Measurements from ENCODE around the gene FANCD2OS. TPM values are rescaled to one million over a fixed set of nuclear protein-coding genes. Genes with fewer than 3 reads are reported as not detected.

Gene FANCD2OS, protein sequence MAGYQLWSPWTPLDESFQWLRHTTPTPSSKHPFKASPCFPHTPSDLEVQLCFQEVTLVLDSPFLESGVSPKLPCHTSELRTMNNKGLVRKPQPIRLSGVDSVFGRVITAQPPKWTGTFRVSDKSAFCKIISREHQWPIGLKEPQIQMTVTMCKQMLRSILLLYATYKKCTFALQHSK
- not detected for polyA plus RNA-seq (2012; ENCODE audit: low read depth, missing spikeins)

- no peak for FAIRE-seq
- DNase-seq (ENCODE audit: insufficient read length, low spot score) = no peak
- no peak for TF ChIP-seq POLR2AphosphoS5 (IDR thresholded peaks at IDR 0.05; ENCODE audit: low read depth, low read length)
- TF ChIP-seq SPI1 (IDR thresholded peaks at IDR 0.05; ENCODE audit: low read depth, low read length) = no peak
- TF ChIP-seq POLR2A (IDR thresholded peaks at IDR 0.05; ENCODE audit: low read depth, low read length) = no peak
- no peak for TF ChIP-seq PAX5 (IDR thresholded peaks at IDR 0.05; ENCODE audit: insufficient read depth, low read length, severe bottlenecking)
- TF ChIP-seq TAF1 (IDR thresholded peaks at IDR 0.05; ENCODE audit: low read depth, low read length) = no peak
- no peak for TF ChIP-seq POU2F2 (IDR thresholded peaks at IDR 0.05; ENCODE audit: low read depth, low read length)
Observed at GRCh38 chr3:10108091-10108490, at the start of gene FANCD2OS. FANCD2OS (minus strand) TSS chr3:10108255; CDS start chr3:10104774, 3,481 bp downstream.

GRCh38 chr3:10157031-10157430, 49.0 kb upstream of the FANCD2OS start:
- no peak for FAIRE-seq
- DNase-seq (ENCODE audit: insufficient read length, low spot score) = no peak
- TF ChIP-seq POU2F2 (IDR thresholded peaks at IDR 0.05; ENCODE audit: low read depth, low read length) (no peak), POLR2A (IDR thresholded peaks at IDR 0.05; ENCODE audit: low read depth, low read length) (no peak), PAX5 (IDR thresholded peaks at IDR 0.05; ENCODE audit: insufficient read depth, low read length, severe bottlenecking) (no peak), POLR2AphosphoS5 (IDR thresholded peaks at IDR 0.05; ENCODE audit: low read depth, low read length) (no peak), SPI1 (IDR thresholded peaks at IDR 0.05; ENCODE audit: low read depth, low read length) (no peak), TAF1 (IDR thresholded peaks at IDR 0.05; ENCODE audit: low read depth, low read length) (no peak)

DNA sequence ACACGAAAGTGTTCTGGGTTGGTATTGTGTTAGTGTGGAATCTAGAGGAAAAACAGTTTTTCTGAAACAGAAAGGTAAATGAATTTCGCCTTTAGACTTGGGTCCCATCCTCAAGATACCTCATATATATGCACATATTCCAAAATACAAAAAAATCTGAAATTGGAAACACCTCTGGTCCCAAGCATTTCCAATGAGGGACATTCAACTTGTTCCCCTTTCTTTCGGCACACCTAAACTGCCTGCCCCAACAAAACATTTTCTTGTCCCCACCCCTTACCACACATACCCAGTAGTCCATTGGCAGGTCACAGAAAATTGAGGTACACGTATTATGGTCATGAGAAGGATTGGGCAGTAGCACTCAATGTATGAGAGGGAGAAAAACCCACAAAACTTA, 47.6 kb upstream of the FANCD2OS start:
- TF ChIP-seq POLR2AphosphoS5 (IDR thresholded peaks at IDR 0.05; ENCODE audit: low read depth, low read length) (no peak), POU2F2 (IDR thresholded peaks at IDR 0.05; ENCODE audit: low read depth, low read length) (no peak), SPI1 (IDR thresholded peaks at IDR 0.05; ENCODE audit: low read depth, low read length) (no peak), PAX5 (IDR thresholded peaks at IDR 0.05; ENCODE audit: insufficient read depth, low read length, severe bottlenecking) (no peak), TAF1 (IDR thresholded peaks at IDR 0.05; ENCODE audit: low read depth, low read length) (no peak), POLR2A (IDR thresholded peaks at IDR 0.05; ENCODE audit: low read depth, low read length) (no peak)
- no peak for DNase-seq (ENCODE audit: insufficient read length, low spot score)
- FAIRE-seq = no peak

- DNase-seq (ENCODE audit: insufficient read length, low spot score) (no peak), FAIRE-seq (no peak)
- TF ChIP-seq POLR2AphosphoS5 (IDR thresholded peaks at IDR 0.05; ENCODE audit: low read depth, low read length) (no peak), POU2F2 (IDR thresholded peaks at IDR 0.05; ENCODE audit: low read depth, low read length) (no peak), TAF1 (IDR thresholded peaks at IDR 0.05; ENCODE audit: low read depth, low read length) (no peak), SPI1 (IDR thresholded peaks at IDR 0.05; ENCODE audit: low read depth, low read length) (no peak), PAX5 (IDR thresholded peaks at IDR 0.05; ENCODE audit: insufficient read depth, low read length, severe bottlenecking) (no peak), POLR2A (IDR thresholded peaks at IDR 0.05; ENCODE audit: low read depth, low read length) (no peak)
Observed at GRCh38 chr3:10155123-10155472, 47.0 kb upstream of the FANCD2OS start.

DNA sequence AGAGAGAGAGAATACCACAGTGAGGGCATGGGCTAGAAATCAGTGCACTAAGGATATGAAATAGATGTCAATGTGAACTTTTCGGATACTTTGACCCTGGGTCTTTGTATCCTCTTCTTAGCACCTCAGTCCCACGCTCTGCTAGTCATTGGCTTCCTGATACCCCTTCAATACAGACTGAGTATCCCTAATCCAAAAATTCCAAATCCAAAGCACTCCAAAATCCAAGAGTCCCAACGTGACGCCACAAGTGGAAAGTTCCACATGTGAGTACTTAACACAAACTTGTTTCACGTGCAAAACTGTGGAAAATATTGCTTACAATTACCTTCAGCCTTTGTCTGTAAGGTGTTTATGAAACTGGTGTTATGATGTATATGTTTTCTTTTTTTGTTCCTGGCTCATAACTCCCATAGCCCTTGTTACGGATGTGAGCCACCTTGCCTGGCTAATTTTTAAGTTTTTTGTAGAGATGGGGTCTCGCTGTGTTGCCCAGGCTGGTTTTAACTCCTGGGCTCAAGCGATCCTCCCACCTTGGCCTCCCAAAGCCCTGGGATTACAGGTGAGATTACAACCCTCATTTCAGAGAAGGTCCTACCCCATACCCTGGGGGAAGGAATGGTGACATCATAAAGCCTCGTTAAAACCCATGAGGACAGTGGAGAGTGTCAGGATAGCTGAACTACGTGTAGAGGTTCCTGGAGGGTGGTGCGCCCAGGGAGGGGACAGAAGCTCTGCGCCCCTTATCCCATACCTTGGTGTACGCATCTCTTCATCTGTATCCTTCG, 46.5 kb upstream of the FANCD2OS start:
- TF ChIP-seq POLR2A (IDR thresholded peaks at IDR 0.05; ENCODE audit: low read depth, low read length) = peak; percentile 45; the same call in 1 of the 2 replicates
- peak; percentile 56; the same call in 1 of the 2 replicates for TF ChIP-seq POLR2AphosphoS5 (IDR thresholded peaks at IDR 0.05; ENCODE audit: low read depth, low read length)
- TF ChIP-seq TAF1 (IDR thresholded peaks at IDR 0.05; ENCODE audit: low read depth, low read length) = no peak
- FAIRE-seq (no peak), DNase-seq (ENCODE audit: insufficient read length, low spot score) (no peak)

- TF ChIP-seq TAF1 (IDR thresholded peaks at IDR 0.05; ENCODE audit: low read depth, low read length) (no peak), SPI1 (IDR thresholded peaks at IDR 0.05; ENCODE audit: low read depth, low read length) (no peak)
- FAIRE-seq = no peak
Observed at GRCh38 chr3:10150987-10151386, 42.9 kb upstream of the FANCD2OS start.

GRCh38 chr3:10149226-10149625, 41.2 kb upstream of the FANCD2OS start:
- TF ChIP-seq SPI1 (IDR thresholded peaks at IDR 0.05; ENCODE audit: low read depth, low read length) (0 out of 2 replicates have a peak, but pooled peaks have one; percentile 39), TAF1 (IDR thresholded peaks at IDR 0.05; ENCODE audit: low read depth, low read length) (no peak), POU2F2 (IDR thresholded peaks at IDR 0.05; ENCODE audit: low read depth, low read length) (no peak), POLR2AphosphoS5 (IDR thresholded peaks at IDR 0.05; ENCODE audit: low read depth, low read length) (no peak), POLR2A (IDR thresholded peaks at IDR 0.05; ENCODE audit: low read depth, low read length) (no peak), PAX5 (IDR thresholded peaks at IDR 0.05; ENCODE audit: insufficient read depth, low read length, severe bottlenecking) (no peak)
- no peak for FAIRE-seq
- no peak for DNase-seq (ENCODE audit: insufficient read length, low spot score)

More at GRCh38 chr3:10150987-10151386, 42.9 kb upstream of the FANCD2OS start:
- no peak for DNase-seq (ENCODE audit: insufficient read length, low spot score)

- TF ChIP-seq TAF1 (IDR thresholded peaks at IDR 0.05; ENCODE audit: low read depth, low read length) (no peak), PAX5 (IDR thresholded peaks at IDR 0.05; ENCODE audit: insufficient read depth, low read length, severe bottlenecking) (no peak), POU2F2 (IDR thresholded peaks at IDR 0.05; ENCODE audit: low read depth, low read length) (no peak), POLR2AphosphoS5 (IDR thresholded peaks at IDR 0.05; ENCODE audit: low read depth, low read length) (no peak), SPI1 (IDR thresholded peaks at IDR 0.05; ENCODE audit: low read depth, low read length) (peak; percentile 73)
- DNase-seq (ENCODE audit: insufficient read length, low spot score) (no peak), FAIRE-seq (no peak)
Observed at GRCh38 chr3:10145685-10146084, 37.6 kb upstream of the FANCD2OS start.

DNA sequence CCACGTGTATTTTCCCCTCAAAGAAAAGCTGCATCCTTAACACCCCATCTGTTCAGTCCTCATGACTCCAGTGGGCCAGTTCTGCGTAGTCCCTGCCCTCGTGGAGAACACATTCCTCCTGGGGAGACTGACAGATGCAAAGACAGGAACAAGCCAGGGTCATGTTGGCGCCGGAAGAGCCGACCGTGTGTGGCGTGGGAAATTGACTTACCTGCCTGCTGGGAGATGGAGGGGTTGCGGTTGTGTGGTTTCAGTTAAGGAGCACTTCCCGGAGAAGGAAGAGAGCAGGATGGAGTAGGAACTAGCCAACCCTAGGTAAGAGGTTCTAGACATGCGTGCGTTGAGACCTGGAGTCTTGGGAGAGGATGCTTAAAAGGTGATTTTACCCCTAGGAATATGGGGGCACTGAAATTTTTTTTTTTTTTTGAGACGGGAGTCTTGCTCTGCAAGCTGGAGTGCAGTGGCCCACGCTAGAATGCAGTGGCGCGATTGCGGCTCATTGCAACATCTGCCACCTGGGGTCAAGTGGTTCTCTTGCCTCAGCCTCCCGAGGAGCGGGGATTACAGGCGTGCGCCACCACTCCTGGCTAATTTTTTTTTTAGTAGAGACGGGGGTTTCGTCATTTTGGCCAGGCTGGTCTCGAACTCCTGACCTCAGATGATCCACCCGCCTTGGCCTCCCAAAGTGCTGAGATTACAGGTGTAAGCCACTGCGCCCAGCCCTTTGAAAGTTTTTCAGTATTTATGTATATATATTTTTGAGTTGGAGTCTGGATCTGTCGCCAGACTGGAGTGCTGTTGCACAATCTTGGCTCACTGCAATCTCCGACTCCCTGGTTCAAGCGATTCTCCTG, 34.9 kb upstream of the FANCD2OS start:
- DNase-seq (ENCODE audit: insufficient read length, low spot score) (no peak), FAIRE-seq (no peak)
- no peak for TF ChIP-seq TAF1 (IDR thresholded peaks at IDR 0.05; ENCODE audit: low read depth, low read length)

All from GM12891 (cell line).